AG04450 (cell line): Measurements from ENCODE around the gene RET. TPM values are rescaled to one million over a fixed set of nuclear protein-coding genes. Genes with fewer than 3 reads are reported as not detected.

ENCODE experiments used
- CTCF ChIA-PET: fragments of 300-600, 350-600 bp; formaldehyde crosslinking; extraction: SDS; loops from one replicate; lab custom pipeline; 2022; ENCODE audit warnings: antibody characterized with exemption, inconsistent platforms; lab: Charles Lee
- POLR2A ChIA-PET: fragments of 350-600 bp; formaldehyde crosslinking; extraction: SDS; loops from one replicate; lab custom pipeline; 2021; ENCODE audit warnings: antibody characterized with exemption, inconsistent platforms; lab: Yijun Ruan, JAX
- DNase-seq: peaks from one replicate; pipeline ENCODE4 v3.0.0-alpha.2; 2011; ENCODE audit warnings: low read depth, low spot score
- H3K27ac ChIP-seq: one replicate; pipeline ENCODE4 v1.5.1; 2012; ENCODE audit warnings: low read depth, low read length, control low read depth
- H3K27me3 ChIP-seq: one replicate; pipeline ENCODE4 v1.6.0; 2012; ENCODE audit warnings: low read length; ENCODE audit not compliant: control insufficient read depth, insufficient read depth
- H3K4me3 ChIP-seq: 2 replicates; pipeline ENCODE4 v1.5.1; 2011; ENCODE audit warnings: mild to moderate bottlenecking, low read depth, low read length, control low read depth
- H3K9me3 ChIP-seq: 2 replicates; pipeline ENCODE4 v1.5.1; 2012; ENCODE audit warnings: low read length; ENCODE audit not compliant: control insufficient read depth, insufficient read depth
- polyA plus RNA-seq: library from polyadenylated mRNA; depleted of rRNA; stranded (reverse); fragments of >200 nt; gene quantifications from 2 replicates; pipeline ENCODE4 v1.2.3, GENCODE V29; 2011
- TF ChIP-seq, protein P1 (sequence below): IDR thresholded peaks from 2 replicates; pipeline ENCODE4 v1.5.1; 2011; ENCODE audit warnings: low read depth, low read length, control low read depth, inconsistent platforms

Gene RET
- polyA plus RNA-seq, 1 experiment = 0.06 TPM

DNA sequence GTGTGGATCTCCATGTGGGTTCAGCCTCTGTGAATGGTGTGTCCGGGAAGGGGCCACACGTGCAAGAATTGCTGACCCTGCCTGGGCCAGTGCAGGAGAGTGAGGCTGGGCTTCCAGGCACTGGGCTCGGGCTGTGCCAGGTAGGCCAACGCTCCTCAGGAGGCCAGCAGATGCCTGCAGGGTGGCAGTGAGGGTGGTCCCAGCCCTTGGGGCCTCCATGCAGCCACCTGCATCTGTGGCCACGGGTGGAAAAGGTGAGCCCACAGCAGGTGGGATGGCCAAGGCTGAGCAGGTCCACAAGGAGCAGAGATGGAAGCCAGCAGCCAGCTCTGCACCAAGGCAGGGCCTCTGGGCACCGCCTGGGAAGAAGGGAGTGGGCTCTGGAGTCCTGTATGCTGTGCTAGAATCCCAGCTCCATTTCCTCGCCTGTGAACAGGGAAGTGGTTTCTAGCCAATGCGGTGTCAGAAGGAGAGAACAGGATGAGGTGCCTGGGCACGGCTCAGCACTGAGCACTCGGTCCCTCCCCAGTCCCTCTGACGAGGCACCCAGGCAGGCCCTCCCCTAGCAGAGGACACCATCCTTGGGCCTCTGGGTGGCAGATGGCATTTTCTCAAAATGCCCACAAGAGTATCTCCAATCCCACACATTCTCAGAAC is 31.1 kb upstream of the RET start:
- no peaks in the 10 kb centered on the region for H3K27me3 ChIP-seq
- CTCF ChIA-PET = no interaction called here
- no peak overlapping the region for H3K27ac ChIP-seq
- no peak for DNase-seq
- no peaks in the 10 kb centered on the region; the same call in 1 of the 2 replicates for H3K9me3 ChIP-seq
- TF ChIP-seq, protein P1, sequence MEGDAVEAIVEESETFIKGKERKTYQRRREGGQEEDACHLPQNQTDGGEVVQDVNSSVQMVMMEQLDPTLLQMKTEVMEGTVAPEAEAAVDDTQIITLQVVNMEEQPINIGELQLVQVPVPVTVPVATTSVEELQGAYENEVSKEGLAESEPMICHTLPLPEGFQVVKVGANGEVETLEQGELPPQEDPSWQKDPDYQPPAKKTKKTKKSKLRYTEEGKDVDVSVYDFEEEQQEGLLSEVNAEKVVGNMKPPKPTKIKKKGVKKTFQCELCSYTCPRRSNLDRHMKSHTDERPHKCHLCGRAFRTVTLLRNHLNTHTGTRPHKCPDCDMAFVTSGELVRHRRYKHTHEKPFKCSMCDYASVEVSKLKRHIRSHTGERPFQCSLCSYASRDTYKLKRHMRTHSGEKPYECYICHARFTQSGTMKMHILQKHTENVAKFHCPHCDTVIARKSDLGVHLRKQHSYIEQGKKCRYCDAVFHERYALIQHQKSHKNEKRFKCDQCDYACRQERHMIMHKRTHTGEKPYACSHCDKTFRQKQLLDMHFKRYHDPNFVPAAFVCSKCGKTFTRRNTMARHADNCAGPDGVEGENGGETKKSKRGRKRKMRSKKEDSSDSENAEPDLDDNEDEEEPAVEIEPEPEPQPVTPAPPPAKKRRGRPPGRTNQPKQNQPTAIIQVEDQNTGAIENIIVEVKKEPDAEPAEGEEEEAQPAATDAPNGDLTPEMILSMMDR = no peak
- POLR2A ChIA-PET = no interaction called here
- H3K4me3 ChIP-seq = no peak overlapping the region

DNA sequence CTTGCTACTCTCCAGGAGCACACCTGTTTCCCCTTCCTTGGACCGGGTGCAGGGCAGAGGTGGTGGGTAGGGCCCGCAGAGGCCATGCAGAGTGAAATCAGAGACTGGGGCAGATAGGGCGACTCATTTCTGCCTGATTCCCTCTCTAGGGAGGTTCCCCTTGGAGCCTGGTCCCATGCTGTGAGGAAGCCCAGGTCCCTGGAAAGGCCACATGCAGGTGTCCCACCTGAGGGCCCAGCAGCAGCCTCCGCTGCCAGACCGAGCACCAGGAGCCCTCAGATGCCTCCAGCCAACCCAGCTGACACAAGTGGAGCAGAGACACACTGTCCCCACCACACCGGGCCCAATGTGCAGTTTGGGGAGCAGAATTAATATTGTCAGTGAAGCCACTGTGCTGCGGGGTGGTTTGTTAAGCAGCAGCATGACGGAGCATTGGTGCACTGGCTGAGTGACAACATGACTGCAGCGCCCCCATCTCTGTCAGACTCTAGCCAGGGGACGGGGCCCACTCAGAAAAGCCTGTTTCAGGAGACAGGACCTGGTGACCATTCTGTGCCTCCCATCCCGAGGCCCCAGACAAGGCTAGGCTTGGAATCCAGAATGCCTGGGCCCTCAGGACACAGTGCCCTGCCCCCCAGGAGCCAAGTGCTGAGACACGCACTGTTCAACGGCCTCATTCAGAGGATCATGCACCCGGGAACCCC is 30.4 kb upstream of the RET start:
- Histone ChIP-seq H3K27ac (no peak overlapping the region), H3K9me3 (no peaks in the 10 kb centered on the region; the same call in 1 of the 2 replicates), H3K27me3 (peaks cover 2% of the 10 kb centered on the region), H3K4me3 (no peak overlapping the region)
- TF ChIP-seq, protein P1 = no peak
- DNase-seq = no peak
- ChIA-PET POLR2A (no interaction called here), CTCF (no interaction called here)

DNA sequence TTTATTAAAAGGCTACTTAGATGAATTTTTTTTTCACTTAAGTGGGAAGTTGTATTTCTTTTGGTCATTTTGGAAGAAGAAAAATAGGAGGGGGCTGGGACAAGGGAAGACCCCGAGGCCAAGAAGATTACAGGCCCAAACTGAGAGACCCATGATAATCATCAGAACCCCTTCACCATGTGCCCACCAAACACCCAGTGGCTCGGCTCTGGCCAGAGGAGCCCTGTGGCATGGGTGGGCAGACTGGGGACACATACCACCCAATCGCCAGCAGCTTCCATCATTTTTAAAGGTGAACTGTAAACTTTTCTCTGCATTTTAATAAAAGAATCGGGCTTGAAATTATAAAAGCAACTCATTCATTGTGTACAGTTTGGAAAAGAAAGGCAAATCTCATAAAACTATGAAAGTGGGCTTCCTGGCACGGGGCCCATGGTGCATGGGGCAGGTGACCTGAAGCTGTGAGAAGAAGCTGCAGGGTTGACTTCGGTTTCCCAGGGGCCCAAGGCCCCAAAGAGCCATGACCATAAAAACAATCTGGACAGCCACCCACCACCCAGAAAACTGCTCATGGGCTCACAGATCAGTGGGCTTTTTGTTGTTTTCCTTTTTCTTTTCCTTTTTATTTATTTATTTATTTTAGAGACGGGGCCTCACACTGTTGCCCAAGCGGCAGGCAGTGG is 29.4 kb upstream of the RET start:
- no peak for DNase-seq
- POLR2A ChIA-PET = no interaction called here

DNA sequence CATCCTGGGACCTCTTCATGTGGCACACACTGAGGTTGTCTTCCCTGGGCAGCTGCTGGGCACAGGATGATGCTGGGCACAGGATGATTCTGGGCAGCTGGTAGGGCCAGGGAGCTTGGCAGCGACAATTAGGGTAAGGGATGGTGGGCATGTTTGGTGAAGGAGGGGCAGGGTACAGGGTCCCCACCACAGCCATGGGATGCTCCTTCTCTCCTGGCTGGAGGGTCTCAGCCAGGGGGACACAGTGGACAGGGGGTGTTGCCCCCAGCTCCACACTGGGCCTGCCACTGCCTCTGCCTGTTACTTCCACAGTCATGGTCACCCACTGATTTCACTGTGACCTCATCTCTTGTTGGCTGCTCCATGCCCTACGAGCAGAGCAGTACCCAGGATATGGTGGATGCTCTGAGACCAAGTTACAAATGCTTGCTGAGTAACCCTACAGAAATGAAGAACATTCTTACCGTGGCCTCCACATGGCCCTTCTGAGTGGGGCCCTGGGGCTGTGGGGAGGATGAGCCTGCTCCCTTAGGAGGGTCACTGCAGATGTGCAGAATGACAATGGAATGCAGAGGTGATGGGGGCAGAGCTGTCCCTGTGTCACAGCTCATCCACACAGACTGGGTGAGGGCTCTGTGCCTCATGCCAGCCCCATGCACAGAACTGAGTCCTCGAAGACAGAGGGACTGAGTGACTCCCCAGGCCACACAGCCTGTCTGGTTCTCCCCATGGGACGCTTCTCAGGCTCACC is 28.4 kb upstream of the RET start:
- CTCF ChIA-PET = no interaction called here
- H3K27ac ChIP-seq = no peak overlapping the region

More for the DNA sequence above, 29.4 kb upstream of the RET start:
- CTCF ChIA-PET = no interaction called here
- TF ChIP-seq, protein P1 = no peak
- Histone ChIP-seq H3K27me3 (peaks cover 2% of the 10 kb centered on the region), H3K9me3 (no peaks in the 10 kb centered on the region; the same call in 1 of the 2 replicates), H3K27ac (no peak overlapping the region), H3K4me3 (no peak overlapping the region)

More for the DNA sequence above, 28.4 kb upstream of the RET start:
- no peaks in the 10 kb centered on the region; the same call in 1 of the 2 replicates for H3K9me3 ChIP-seq
- DNase-seq = no peak
- H3K27me3 ChIP-seq = peaks cover 2% of the 10 kb centered on the region
- TF ChIP-seq, protein P1 = no peak
- POLR2A ChIA-PET = no interaction called here
- no peak overlapping the region for H3K4me3 ChIP-seq
